Mesendoderm (in vitro differentiated cells): ENCODE measurements around the gene PARVA.

Experiments
- DNase-seq: peaks from one replicate; pipeline ENCODE4 v3.0.0; 2013
- H2AK5ac ChIP-seq: 2 replicates; pipeline ENCODE4 v1.6.1; 2013; ENCODE audit warnings: low read length, inconsistent platforms
- H2BK120ac ChIP-seq: 2 replicates; pipeline ENCODE4 v1.6.1; 2013; ENCODE audit warnings: low read depth, mild to moderate bottlenecking, low read length, moderate library complexity, mixed read lengths
- H2BK15ac ChIP-seq: replicated peaks from 2 replicates; pipeline ENCODE4 v1.6.1; 2013; ENCODE audit warnings: low read depth, mild to moderate bottlenecking, moderate library complexity
- H2BK5ac ChIP-seq: 2 replicates; pipeline ENCODE4 v1.6.1; 2013; ENCODE audit warnings: low read length, inconsistent platforms
- H3K18ac ChIP-seq: 2 replicates; pipeline ENCODE4 v1.6.1; 2013; ENCODE audit warnings: mild to moderate bottlenecking, low read length, mixed read lengths
- H3K23ac ChIP-seq: one replicate; pipeline ENCODE4 v1.6.1; 2013; ENCODE audit warnings: low read length
- H3K27ac ChIP-seq: 2 replicates; pipeline ENCODE4 v1.5.1; 2013; ENCODE audit warnings: low read depth, mild to moderate bottlenecking, inconsistent platforms, low read length, moderate library complexity
- H3K27me3 ChIP-seq: 2 replicates; pipeline ENCODE4 v1.6.1; 2013; ENCODE audit warnings: low read length, control low read depth, mild to moderate bottlenecking, inconsistent platforms; ENCODE audit not compliant: insufficient read depth, poor library complexity
- H3K36me3 ChIP-seq: 2 replicates; pipeline ENCODE4 v1.6.1; 2013; ENCODE audit warnings: low read length, inconsistent platforms; ENCODE audit not compliant: control insufficient read depth, insufficient read depth
- H3K4ac ChIP-seq: one replicate; pipeline ENCODE4 v1.6.1; 2013; ENCODE audit warnings: low read depth, mild to moderate bottlenecking, low read length, moderate library complexity
- H3K4me1 ChIP-seq: 2 replicates; pipeline ENCODE4 v1.6.1; 2013; ENCODE audit warnings: low read depth, low read length, inconsistent platforms; ENCODE audit not compliant: control insufficient read depth
- H3K4me2 ChIP-seq: 2 replicates; pipeline ENCODE4 v1.6.1; 2013; ENCODE audit warnings: low read length
- H3K4me3 ChIP-seq: 2 replicates; pipeline ENCODE4 v1.5.1; 2013; ENCODE audit warnings: mild to moderate bottlenecking, low read length
- H3K56ac ChIP-seq: one replicate; pipeline ENCODE4 v1.6.1; 2013; ENCODE audit warnings: low read length
- H3K79me1 ChIP-seq: 2 replicates; pipeline ENCODE4 v1.6.1; 2013; ENCODE audit warnings: low read length, inconsistent platforms
- H3K79me2 ChIP-seq: 2 replicates; pipeline ENCODE4 v1.6.1; 2013; ENCODE audit warnings: mild to moderate bottlenecking, low read length; ENCODE audit not compliant: control insufficient read depth, insufficient read depth
- H3K9ac ChIP-seq: 2 replicates; pipeline ENCODE4 v1.6.1; 2013; ENCODE audit warnings: low read length, inconsistent platforms
- H4K5ac ChIP-seq: one replicate; pipeline ENCODE4 v1.6.1; 2013; ENCODE audit warnings: low read length
- H4K8ac ChIP-seq: one replicate; pipeline ENCODE4 v1.6.1; 2013; ENCODE audit warnings: low read depth, mild to moderate bottlenecking, control low read depth, low read length, moderate library complexity
- WGBS: extraction: QIAGEN DNeasy Blood & Tissue Kit; methylation state at CpG from one replicate; pipeline ENCODE4 v1.1.7; 2013; ENCODE audit warnings: low lambda C conversion rate, missing lambda C conversion rate; ENCODE audit not compliant: insufficient coverage; ENCODE audit errors: extremely low coverage; 5-methylcytosine and 5-hydroxymethylcytosine counted together

The PARVA gene

DNA sequence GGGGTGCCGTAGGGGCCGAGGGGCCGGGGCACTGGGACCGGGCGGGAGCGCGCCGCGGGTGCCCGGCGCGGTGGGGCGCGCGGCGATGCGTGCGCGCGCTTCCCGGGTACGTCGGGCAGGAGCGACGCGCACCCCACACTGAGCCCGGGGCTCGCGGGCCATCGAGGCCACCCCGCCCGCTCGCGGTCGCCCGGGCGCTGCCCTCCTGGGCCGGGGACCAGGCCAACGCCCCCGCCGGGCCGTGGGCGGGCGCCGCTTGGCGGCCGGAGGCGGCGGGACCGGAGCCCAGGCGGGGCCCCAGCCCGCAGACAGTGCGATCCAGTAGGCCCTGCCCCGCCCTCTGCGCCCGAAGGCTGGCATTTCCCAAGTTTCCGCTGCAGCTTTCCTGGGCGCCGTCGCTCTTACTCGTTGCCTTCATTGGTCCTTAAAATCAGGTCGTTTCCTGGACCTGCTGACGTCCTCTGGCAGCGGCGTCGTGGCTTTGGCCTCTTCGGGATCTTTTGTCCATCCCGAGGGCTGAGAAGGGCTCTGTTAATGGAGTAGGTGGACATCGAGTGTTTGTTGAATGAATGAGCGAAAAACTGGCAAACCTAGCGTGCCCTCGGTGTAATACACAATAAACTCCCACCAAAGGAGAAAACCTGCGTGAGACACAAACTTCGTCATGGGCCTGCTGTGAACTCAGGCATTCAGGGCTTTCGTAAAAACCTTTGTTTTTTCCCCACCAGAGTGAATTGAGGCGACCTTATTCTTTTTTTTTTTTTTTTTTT, 638 bp downstream of the PARVA start:
- Histone ChIP-seq H3K4me2 (peak overlapping the region; percentile 19), H4K5ac (no peak overlapping the region), H3K4me1 (peaks cover 9% of the 10 kb centered on the region), H3K4me3 (peak overlapping the region; percentile 74), H3K9ac (peak overlapping the region; percentile 94), H3K27me3 (no peaks in the 10 kb centered on the region), H2BK5ac (peak overlapping the region; percentile 33), H2BK15ac (no peak overlapping the region), H3K4ac (peak overlapping the region; percentile 60), H3K56ac (peak overlapping the region; percentile 94), H2BK120ac (peak overlapping the region; percentile 63), H3K36me3 (no peaks in the 10 kb centered on the region), H3K18ac (peak overlapping the region; percentile 95), H3K79me2 (no peaks in the 10 kb centered on the region), H3K23ac (no peak overlapping the region), H4K8ac (no peak overlapping the region), H3K79me1 (peaks cover 2% of the 10 kb centered on the region), H3K27ac (peak overlapping the region; percentile 99), H2AK5ac (no peak overlapping the region)
- DNase-seq, result peak; percentile 95
- WGBS, result no CpG with 5 or more reads among the region's 76 CpGs

DNA sequence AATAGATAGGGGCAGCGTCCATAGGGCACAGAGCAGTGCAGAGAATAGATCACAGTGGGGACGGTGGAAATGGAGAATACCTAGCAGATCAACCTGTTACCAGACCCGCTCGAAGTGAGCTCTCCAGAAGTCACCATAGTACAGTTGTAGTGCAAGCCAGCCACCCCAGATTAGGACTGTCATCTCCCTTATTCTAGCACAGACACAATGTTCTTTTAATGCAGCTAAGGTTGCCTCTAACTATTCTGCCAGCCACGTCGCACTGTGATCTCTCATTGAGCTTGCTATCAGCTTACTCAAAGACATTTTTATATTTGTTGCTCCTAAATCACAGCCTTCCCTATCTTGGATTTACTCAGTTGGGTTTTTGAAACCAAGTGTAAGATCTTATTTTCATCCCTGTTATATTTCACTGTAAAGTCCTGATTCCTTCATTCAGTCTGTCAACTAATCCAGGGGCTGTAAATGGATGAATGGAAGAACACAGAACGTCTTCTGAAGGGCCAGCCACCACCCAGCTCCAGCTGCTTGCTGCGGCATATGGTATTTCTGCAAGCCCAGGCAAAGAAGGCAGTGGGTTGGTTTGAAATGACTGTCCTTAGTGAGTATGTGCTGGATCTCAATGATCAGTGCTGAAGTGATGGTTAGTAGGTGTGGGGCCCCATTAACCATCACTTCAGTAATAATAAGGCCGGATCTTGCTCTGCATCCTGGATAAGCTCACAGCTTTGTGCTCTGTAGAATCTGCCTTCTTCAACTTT, 3.4 kb downstream of the PARVA start:
- H3K36me3 ChIP-seq, result no peaks in the 10 kb centered on the region
- peaks cover 4% of the 10 kb centered on the region for H3K79me1 ChIP-seq
- no peak overlapping the region for H2AK5ac ChIP-seq
- H3K23ac ChIP-seq, result no peak overlapping the region
- peaks cover 9% of the 10 kb centered on the region for H3K4me1 ChIP-seq
- no peak overlapping the region for H2BK5ac ChIP-seq
- no peak overlapping the region for H2BK120ac ChIP-seq
- DNase-seq, result no peak
- H3K56ac ChIP-seq, result no peak overlapping the region
- peaks cover 1% of the 10 kb centered on the region for H3K79me2 ChIP-seq
- H2BK15ac ChIP-seq, result no peak overlapping the region
- H3K4me3 ChIP-seq, result no peak overlapping the region
- H3K27me3 ChIP-seq, result no peaks in the 10 kb centered on the region
- no peak overlapping the region for H4K5ac ChIP-seq
- no peak overlapping the region for H3K27ac ChIP-seq
- no peak overlapping the region for H3K18ac ChIP-seq
- no peak overlapping the region for H4K8ac ChIP-seq
- no peak overlapping the region for H3K4ac ChIP-seq
- no CpG with 5 or more reads among the region's 9 CpGs for WGBS
- H3K9ac ChIP-seq, result no peak overlapping the region
- no peak overlapping the region for H3K4me2 ChIP-seq

DNA sequence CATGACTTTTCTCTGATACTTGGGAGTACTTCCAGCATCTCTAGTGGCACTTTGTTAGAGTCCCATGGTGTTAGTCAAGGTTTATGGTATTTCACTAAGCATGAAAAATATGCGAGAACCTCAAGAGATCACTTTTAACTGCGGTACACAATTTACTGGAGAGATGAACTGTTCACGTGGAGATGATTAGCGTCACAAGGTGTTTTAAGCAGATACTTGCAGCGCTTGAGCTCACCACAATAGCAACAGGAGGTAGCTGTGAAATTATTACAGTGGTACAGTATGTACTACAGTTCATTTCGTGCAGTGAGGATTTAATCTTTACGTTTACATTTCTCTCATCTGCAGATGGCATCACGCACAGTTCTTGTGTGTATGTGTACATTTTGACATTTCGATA, 4.5 kb downstream of the PARVA start:
- Histone ChIP-seq H3K27ac (no peak overlapping the region), H3K79me1 (peaks cover 4% of the 10 kb centered on the region), H3K27me3 (no peaks in the 10 kb centered on the region), H3K36me3 (no peaks in the 10 kb centered on the region), H3K79me2 (peaks cover 1% of the 10 kb centered on the region), H4K5ac (no peak overlapping the region), H3K18ac (no peak overlapping the region), H3K23ac (no peak overlapping the region), H3K4me3 (no peak overlapping the region), H3K4me2 (no peak overlapping the region), H4K8ac (no peak overlapping the region), H3K9ac (no peak overlapping the region), H3K4me1 (peaks cover 2% of the 10 kb centered on the region), H3K56ac (no peak overlapping the region), H3K4ac (no peak overlapping the region), H2BK5ac (no peak overlapping the region), H2AK5ac (no peak overlapping the region), H2BK120ac (no peak overlapping the region), H2BK15ac (no peak overlapping the region)
- DNase-seq, result no peak
- WGBS, result 100% methylated on average over 1 of the region's 9 CpGs

DNA sequence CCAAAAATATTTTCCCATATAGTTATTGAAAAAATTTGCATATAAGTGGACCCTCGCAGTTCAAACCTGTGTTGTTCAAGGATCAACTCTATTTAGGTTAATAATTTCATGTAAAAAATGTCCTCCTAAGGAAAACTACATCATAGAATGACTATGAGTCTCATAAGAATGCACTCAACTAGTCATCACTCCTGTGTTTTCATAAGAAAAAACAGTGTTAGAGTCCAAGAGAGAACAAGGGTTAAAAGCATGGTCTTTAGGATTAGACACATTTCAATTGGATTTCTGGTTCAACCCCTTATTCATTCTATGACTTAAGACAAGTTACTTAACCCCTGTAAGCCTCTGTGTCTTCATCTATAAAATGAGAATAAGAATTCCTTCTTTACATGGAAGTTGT, 5.1 kb downstream of the PARVA start:
- WGBS, result no CpG with 5 or more reads among the region's 1 CpG
- no peak overlapping the region for H3K4me2 ChIP-seq
- H4K5ac ChIP-seq, result no peak overlapping the region
- no peak overlapping the region for H3K56ac ChIP-seq
- peaks cover 1% of the 10 kb centered on the region for H3K79me2 ChIP-seq
- no peaks in the 10 kb centered on the region for H3K4me1 ChIP-seq
- H2BK5ac ChIP-seq, result no peak overlapping the region
- H3K27ac ChIP-seq, result no peak overlapping the region
- H4K8ac ChIP-seq, result no peak overlapping the region
- no peak for DNase-seq
- no peak overlapping the region for H3K4ac ChIP-seq
- no peak overlapping the region for H3K9ac ChIP-seq
- H2BK15ac ChIP-seq, result no peak overlapping the region
- H2AK5ac ChIP-seq, result no peak overlapping the region
- no peak overlapping the region for H3K23ac ChIP-seq
- no peak overlapping the region for H2BK120ac ChIP-seq
- H3K79me1 ChIP-seq, result peaks cover 4% of the 10 kb centered on the region
- H3K18ac ChIP-seq, result no peak overlapping the region
- no peaks in the 10 kb centered on the region for H3K27me3 ChIP-seq
- no peaks in the 10 kb centered on the region for H3K36me3 ChIP-seq
- H3K4me3 ChIP-seq, result no peak overlapping the region

DNA sequence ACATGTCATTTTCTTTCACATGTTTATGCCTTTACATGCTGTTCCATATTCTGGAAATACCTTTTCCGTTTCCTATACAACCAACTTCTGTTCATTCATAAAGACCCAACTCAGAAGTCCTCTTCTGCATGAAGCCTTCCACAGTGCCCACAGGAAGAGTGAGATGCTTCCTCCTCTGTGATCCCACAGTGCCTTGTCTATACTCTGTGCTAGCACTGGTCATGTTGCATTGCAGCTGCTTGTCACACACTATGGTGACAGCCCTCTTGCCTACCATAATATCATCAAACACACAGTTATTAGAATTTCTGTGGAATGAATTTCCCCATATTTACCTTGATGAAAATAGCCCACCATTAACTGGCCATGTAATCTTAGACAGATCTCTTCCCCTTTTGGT, 8.9 kb downstream of the PARVA start:
- no peak overlapping the region for H3K4me3 ChIP-seq
- H3K27me3 ChIP-seq, result no peaks in the 10 kb centered on the region
- no peak for DNase-seq
- no peak overlapping the region for H3K27ac ChIP-seq
- peaks cover 6% of the 10 kb centered on the region for H3K4me1 ChIP-seq
- no peak overlapping the region for H3K23ac ChIP-seq
- no peak overlapping the region for H3K4me2 ChIP-seq
- H2BK15ac ChIP-seq, result no peak overlapping the region
- H3K9ac ChIP-seq, result no peak overlapping the region
- H3K4ac ChIP-seq, result no peak overlapping the region
- no peaks in the 10 kb centered on the region for H3K36me3 ChIP-seq
- no peak overlapping the region for H4K5ac ChIP-seq
- no peak overlapping the region for H3K18ac ChIP-seq
- peaks cover 3% of the 10 kb centered on the region for H3K79me1 ChIP-seq
- H3K79me2 ChIP-seq, result peaks cover 1% of the 10 kb centered on the region
- H3K56ac ChIP-seq, result no peak overlapping the region
- WGBS, result no CpG with 5 or more reads among the region's 1 CpG
- no peak overlapping the region for H4K8ac ChIP-seq
- no peak overlapping the region for H2BK5ac ChIP-seq
- no peak overlapping the region for H2BK120ac ChIP-seq
- H2AK5ac ChIP-seq, result no peak overlapping the region
